Measurements from ENCODE around the gene SLC66A1. TPM values are rescaled to one million over a fixed set of nuclear protein-coding genes. Genes with fewer than 3 reads are reported as not detected.

SLC66A1 gene
- total RNA-seq, 1 donor from 2014 or later = 22.6 TPM

- no peak for TF ChIP-seq CTCF (IDR thresholded peaks at IDR 0.05; ENCODE audit: unreplicated experiment)
- Mint-ChIP-seq H3K4me1 (ENCODE audit: unreplicated experiment) (no peaks in the 10 kb centered on the region), H3K4me3 (ENCODE audit: unreplicated experiment) (no peak overlapping the region), H3K9me3 (ENCODE audit: unreplicated experiment) (no peaks in the 10 kb centered on the region), H3K27me3 (ENCODE audit: unreplicated experiment) (peaks cover 4% of the 10 kb centered on the region), H3K27ac (ENCODE audit: unreplicated experiment) (peak overlapping the region; percentile 42), H3K36me3 (ENCODE audit: low read depth, unreplicated experiment) (peaks cover 25% of the 10 kb centered on the region)
- DNase-seq (ENCODE audit: low spot score) = no peak
These were observed 60.5 kb downstream of the SLC66A1 start for GRCh38 chr1:19372602-19373001.

GRCh38 chr1:19373211-19374082, 61.3 kb downstream of the SLC66A1 start:
- Mint-ChIP-seq H3K9me3 (ENCODE audit: unreplicated experiment) (no peaks in the 10 kb centered on the region), H3K4me3 (ENCODE audit: unreplicated experiment) (no peak overlapping the region), H3K27me3 (ENCODE audit: unreplicated experiment) (peaks cover 4% of the 10 kb centered on the region), H3K27ac (ENCODE audit: unreplicated experiment) (no peak overlapping the region), H3K36me3 (ENCODE audit: low read depth, unreplicated experiment) (peaks cover 32% of the 10 kb centered on the region), H3K4me1 (ENCODE audit: unreplicated experiment) (no peaks in the 10 kb centered on the region)
- DNase-seq (ENCODE audit: low spot score) = no peak
- no peak for TF ChIP-seq CTCF (IDR thresholded peaks at IDR 0.05; ENCODE audit: unreplicated experiment)

- no peaks in the 10 kb centered on the region for H3K4me1 Mint-ChIP-seq (ENCODE audit: unreplicated experiment)
These were observed 62.1 kb downstream of the SLC66A1 start for GRCh38 chr1:19374083-19374801.

GRCh38 chr1:19374926-19375325, 62.8 kb downstream of the SLC66A1 start:
- no peaks in the 10 kb centered on the region for H3K4me1 Mint-ChIP-seq (ENCODE audit: unreplicated experiment)
- no peak overlapping the region for H3K4me3 Mint-ChIP-seq (ENCODE audit: unreplicated experiment)
- peaks cover 6% of the 10 kb centered on the region for H3K27me3 Mint-ChIP-seq (ENCODE audit: unreplicated experiment)
- H3K9me3 Mint-ChIP-seq (ENCODE audit: unreplicated experiment) = no peaks in the 10 kb centered on the region
- H3K36me3 Mint-ChIP-seq (ENCODE audit: low read depth, unreplicated experiment) = peaks cover 38% of the 10 kb centered on the region
- no peak for DNase-seq (ENCODE audit: low spot score)
- no peak overlapping the region for H3K27ac Mint-ChIP-seq (ENCODE audit: unreplicated experiment)
- TF ChIP-seq CTCF (IDR thresholded peaks at IDR 0.05; ENCODE audit: unreplicated experiment) = no peak

More at GRCh38 chr1:19374083-19374801, 62.1 kb downstream of the SLC66A1 start:
- no peak overlapping the region for H3K27ac Mint-ChIP-seq (ENCODE audit: unreplicated experiment)
- H3K9me3 Mint-ChIP-seq (ENCODE audit: unreplicated experiment) = no peaks in the 10 kb centered on the region
- DNase-seq (ENCODE audit: low spot score) = peak; percentile 49
- H3K27me3 Mint-ChIP-seq (ENCODE audit: unreplicated experiment) = peaks cover 4% of the 10 kb centered on the region
- peaks cover 32% of the 10 kb centered on the region for H3K36me3 Mint-ChIP-seq (ENCODE audit: low read depth, unreplicated experiment)
- H3K4me3 Mint-ChIP-seq (ENCODE audit: unreplicated experiment) = no peak overlapping the region
- TF ChIP-seq CTCF (IDR thresholded peaks at IDR 0.05; ENCODE audit: unreplicated experiment) = peak; percentile 78
